Dermis blood vessel endothelial cell (primary cell): ENCODE results near the gene KCNJ6. TPM values are rescaled to one million over a fixed set of nuclear protein-coding genes. Genes with fewer than 3 reads are reported as not detected.
A peak's percentile ranks its signal among the peaks of the same experiment; 100 is the strongest.

ENCODE experiments used
- DNase-seq: peaks from one replicate; pipeline ENCODE4 v3.0.0; 2010
- total RNA-seq: library from RNA; depleted of rRNA; stranded (reverse); fragments of >200 nt; gene quantifications from 2 replicates; pipeline ENCODE4 v1.2.3, GENCODE V29; 2014

The KCNJ6 gene
- total RNA-seq, 1 donor from 2014 or later = under 0.01 TPM

GRCh38 chr21:37862536-37862935, 53.7 kb downstream of the KCNJ6 start:
- DNase-seq = peak; percentile 34

- DNase-seq = no peak
Measured at GRCh38 chr21:37861561-37861960, 54.7 kb downstream of the KCNJ6 start.

- no peak for DNase-seq
Measured at GRCh38 chr21:37860416-37860815, 55.8 kb downstream of the KCNJ6 start.

GRCh38 chr21:37855647-37856625, 60.3 kb downstream of the KCNJ6 start:
- no peak for DNase-seq

GRCh38 chr21:37855271-37855646, 61.0 kb downstream of the KCNJ6 start:
- no peak for DNase-seq

GRCh38 chr21:37849506-37850102, 66.7 kb downstream of the KCNJ6 start:
- peak; percentile 53 for DNase-seq

GRCh38 chr21:37848721-37849490, 67.4 kb downstream of the KCNJ6 start:
- DNase-seq = peak; percentile 28

- DNase-seq = no peak
Measured at GRCh38 chr21:37845535-37845934, 70.7 kb downstream of the KCNJ6 start.

- DNase-seq = no peak
Measured at GRCh38 chr21:37843191-37843590, 73.1 kb downstream of the KCNJ6 start.

- no peak for DNase-seq
Measured at GRCh38 chr21:37842163-37842919, 73.9 kb downstream of the KCNJ6 start.

GRCh38 chr21:37837381-37837780, 78.9 kb downstream of the KCNJ6 start:
- DNase-seq = no peak

- no peak for DNase-seq
Measured at GRCh38 chr21:37835481-37835880, 80.8 kb downstream of the KCNJ6 start.

GRCh38 chr21:37833301-37833700, 83.0 kb downstream of the KCNJ6 start:
- DNase-seq = no peak

- DNase-seq = peak; percentile 18
Measured at GRCh38 chr21:37829447-37829846, 86.8 kb downstream of the KCNJ6 start.

- DNase-seq = no peak
Measured at GRCh38 chr21:37828991-37829390, 87.3 kb downstream of the KCNJ6 start.

- no peak for DNase-seq
Measured at GRCh38 chr21:37828556-37828955, 87.7 kb downstream of the KCNJ6 start.

- DNase-seq = no peak
Measured at GRCh38 chr21:37827913-37828312, 88.3 kb downstream of the KCNJ6 start.

GRCh38 chr21:37821786-37822450, 94.3 kb downstream of the KCNJ6 start:
- DNase-seq = no peak

GRCh38 chr21:37821092-37821491, 95.2 kb downstream of the KCNJ6 start:
- no peak for DNase-seq

- DNase-seq = no peak
Measured at GRCh38 chr21:37819372-37819771, 96.9 kb downstream of the KCNJ6 start.

GRCh38 chr21:37817242-37817641, 99.0 kb downstream of the KCNJ6 start:
- no peak for DNase-seq

GRCh38 chr21:37815893-37816292, 100.4 kb downstream of the KCNJ6 start:
- DNase-seq = no peak
